Neutrophil (primary cell): ENCODE data around the gene ALOX5AP.

Experiments used
- H3K27ac ChIP-seq: fragments of 200-600 bp; sonication (generic); 2 replicates; pipeline ENCODE4 v1.5.1; 2016; ENCODE audit warnings: mild to moderate bottlenecking, moderate library complexity
- H3K27me3 ChIP-seq: fragments of 200-600 bp; sonication (generic); 2 replicates; pipeline ENCODE4 v1.6.0; 2016; ENCODE audit warnings: mild to moderate bottlenecking
- H3K36me3 ChIP-seq: fragments of 200-600 bp; sonication (generic); 2 replicates; pipeline ENCODE4 v1.5.1; 2017
- H3K4me1 ChIP-seq, 2 experiments: fragments of 200-600 bp in 1 of 2; sonication (generic) in 1 of 2; 1 replicate in 1 of 2; 2 replicates in 1 of 2; pipeline versions ENCODE4 v1.5.1 to v1.6.1; 2013 to 2016; ENCODE audit warnings: low read depth in 1 of 2, low read length in 1 of 2, mild to moderate bottlenecking in 1 of 2, moderate library complexity in 1 of 2; ENCODE audit not compliant: control insufficient read depth in 1 of 2, insufficient read depth in 1 of 2
- H3K4me3 ChIP-seq, 2 experiments: fragments of 200-600 bp in 1 of 2; sonication (generic) in 1 of 2; 1 replicate in 1 of 2; 2 replicates in 1 of 2; pipeline ENCODE4 v1.5.1; 2013 to 2016; ENCODE audit warnings: low read depth in 1 of 2, low read length in 1 of 2, mild to moderate bottlenecking in 1 of 2, moderate library complexity in 1 of 2
- H3K9me3 ChIP-seq: fragments of 200-600 bp; sonication (generic); 2 replicates; pipeline ENCODE4 v1.5.1; 2016
- TF ChIP-seq, protein P1 (sequence below): fragments of 200-600 bp; sonication (generic); IDR thresholded peaks from 2 replicates; pipeline ENCODE4 v1.5.1; 2016; ENCODE audit warnings: antibody characterized with exemption

ALOX5AP gene

DNA sequence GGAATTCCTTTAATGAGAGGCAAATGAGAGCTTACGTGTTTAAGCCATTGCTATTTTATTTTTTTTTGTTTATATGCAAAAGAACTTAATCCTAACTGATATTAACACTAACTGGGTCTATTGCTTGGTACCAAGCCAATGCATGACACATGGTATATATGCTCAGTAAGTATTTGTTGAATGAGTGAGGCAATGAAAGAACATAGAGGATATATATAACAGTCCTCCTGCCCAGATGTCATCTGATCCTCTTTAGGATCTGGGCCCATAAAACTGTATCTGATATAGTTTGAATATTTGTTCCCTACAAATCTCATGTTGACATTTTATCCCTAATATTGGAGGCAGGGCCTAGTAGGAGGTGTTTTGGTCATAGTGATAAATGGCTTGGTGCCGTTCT, 13.0 kb upstream of the ALOX5AP start:
- Histone ChIP-seq H3K4me1 (peaks cover 54 to 59% of the 10 kb centered on the region in 2 experiments), H3K4me3 (no peak overlapping the region), H3K9me3 (no peaks in the 10 kb centered on the region), H3K27me3 (no peaks in the 10 kb centered on the region), H3K27ac (no peak overlapping the region), H3K36me3 (no peaks in the 10 kb centered on the region)
- TF ChIP-seq, protein P1, sequence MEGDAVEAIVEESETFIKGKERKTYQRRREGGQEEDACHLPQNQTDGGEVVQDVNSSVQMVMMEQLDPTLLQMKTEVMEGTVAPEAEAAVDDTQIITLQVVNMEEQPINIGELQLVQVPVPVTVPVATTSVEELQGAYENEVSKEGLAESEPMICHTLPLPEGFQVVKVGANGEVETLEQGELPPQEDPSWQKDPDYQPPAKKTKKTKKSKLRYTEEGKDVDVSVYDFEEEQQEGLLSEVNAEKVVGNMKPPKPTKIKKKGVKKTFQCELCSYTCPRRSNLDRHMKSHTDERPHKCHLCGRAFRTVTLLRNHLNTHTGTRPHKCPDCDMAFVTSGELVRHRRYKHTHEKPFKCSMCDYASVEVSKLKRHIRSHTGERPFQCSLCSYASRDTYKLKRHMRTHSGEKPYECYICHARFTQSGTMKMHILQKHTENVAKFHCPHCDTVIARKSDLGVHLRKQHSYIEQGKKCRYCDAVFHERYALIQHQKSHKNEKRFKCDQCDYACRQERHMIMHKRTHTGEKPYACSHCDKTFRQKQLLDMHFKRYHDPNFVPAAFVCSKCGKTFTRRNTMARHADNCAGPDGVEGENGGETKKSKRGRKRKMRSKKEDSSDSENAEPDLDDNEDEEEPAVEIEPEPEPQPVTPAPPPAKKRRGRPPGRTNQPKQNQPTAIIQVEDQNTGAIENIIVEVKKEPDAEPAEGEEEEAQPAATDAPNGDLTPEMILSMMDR, result no peak

DNA sequence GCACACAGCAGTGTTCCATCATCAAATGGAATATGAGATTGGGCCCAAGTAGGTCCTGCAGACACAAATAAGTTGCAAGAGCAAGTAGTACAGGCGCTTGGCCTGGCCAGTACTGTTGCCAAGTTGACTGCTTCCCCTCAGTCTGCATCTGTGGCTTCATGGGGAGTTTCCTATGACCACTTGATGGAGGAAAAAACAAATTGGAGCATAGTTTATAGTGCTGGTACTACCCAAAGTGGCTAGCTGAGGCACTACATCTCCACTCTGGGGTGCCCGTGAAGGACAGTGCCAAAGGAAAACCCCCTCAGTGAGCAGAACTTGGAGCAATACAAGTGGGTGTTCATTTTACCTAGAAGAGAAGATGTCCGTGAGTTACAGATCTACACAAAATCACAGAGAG, 10.6 kb upstream of the ALOX5AP start:
- Histone ChIP-seq H3K27ac (no peak overlapping the region), H3K4me3 (no peak overlapping the region), H3K9me3 (no peaks in the 10 kb centered on the region), H3K27me3 (no peaks in the 10 kb centered on the region), H3K4me1 (peaks cover 33 to 38% of the 10 kb centered on the region in 2 experiments), H3K36me3 (no peaks in the 10 kb centered on the region)
- TF ChIP-seq, protein P1, result no peak

DNA sequence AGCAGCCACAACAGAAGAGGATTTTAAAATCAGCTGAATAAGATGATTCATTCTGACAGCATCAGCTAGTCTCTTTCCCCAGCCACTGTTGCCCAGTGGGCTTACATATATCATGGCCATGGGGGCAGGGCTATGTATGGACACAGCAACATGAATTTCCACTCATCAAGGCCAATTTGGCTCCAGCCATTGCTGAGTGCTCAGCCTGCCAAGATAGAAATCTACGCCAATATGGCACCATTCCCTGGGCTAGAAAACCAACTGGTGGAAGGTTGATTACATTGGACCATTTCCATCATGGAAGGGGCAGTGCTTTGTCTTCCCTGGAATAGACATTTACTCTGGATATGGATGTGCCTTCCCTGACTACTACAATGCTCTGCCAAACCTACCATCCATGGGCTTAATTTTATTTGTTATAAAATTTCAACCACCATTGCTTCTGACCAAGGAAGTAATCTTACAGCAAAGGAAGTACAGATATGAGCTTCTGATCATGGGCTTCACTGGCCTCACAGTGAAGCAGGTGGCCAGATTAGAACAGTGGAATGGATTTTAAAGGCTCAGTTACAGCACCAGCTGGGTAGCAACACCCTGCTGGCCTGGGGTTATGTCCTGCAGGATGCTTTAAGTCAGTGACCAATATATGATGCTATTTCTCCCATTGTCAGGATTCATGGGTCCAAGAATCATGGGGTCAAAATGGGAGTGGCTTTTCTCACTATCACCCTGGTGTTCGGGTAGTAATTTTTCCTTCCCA, 9.8 kb upstream of the ALOX5AP start:
- H3K27ac ChIP-seq, result no peak overlapping the region
- TF ChIP-seq, protein P1, result no peak
- no peaks in the 10 kb centered on the region for H3K36me3 ChIP-seq
- H3K27me3 ChIP-seq, result no peaks in the 10 kb centered on the region
- no peaks in the 10 kb centered on the region for H3K9me3 ChIP-seq
- H3K4me1 ChIP-seq, result peaks cover 33 to 38% of the 10 kb centered on the region in 2 experiments
- no peak overlapping the region for H3K4me3 ChIP-seq

DNA sequence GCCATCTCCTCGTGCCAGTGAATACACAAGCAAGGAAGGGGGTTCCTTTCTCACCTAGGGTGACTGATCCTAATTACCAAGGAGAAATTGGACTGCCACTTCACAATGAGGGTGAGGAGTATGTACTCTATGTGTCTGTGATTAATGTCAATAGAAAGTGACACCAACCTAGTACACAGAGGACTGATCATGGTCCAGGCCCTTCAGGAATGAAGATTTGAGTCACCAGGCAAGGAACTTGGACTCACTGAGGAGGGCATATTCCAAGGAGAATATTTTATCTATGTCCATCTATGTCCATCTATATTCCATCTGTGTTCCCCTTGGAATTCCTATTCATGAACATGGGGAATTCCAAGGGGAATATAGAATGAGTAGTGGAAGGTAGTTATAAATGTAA, 9.2 kb upstream of the ALOX5AP start:
- no peaks in the 10 kb centered on the region for H3K36me3 ChIP-seq
- H3K4me1 ChIP-seq, result peaks cover 27 to 35% of the 10 kb centered on the region in 2 experiments
- H3K9me3 ChIP-seq, result no peaks in the 10 kb centered on the region
- TF ChIP-seq, protein P1, result no peak
- H3K4me3 ChIP-seq, result no peak overlapping the region
- no peaks in the 10 kb centered on the region for H3K27me3 ChIP-seq
- no peak overlapping the region for H3K27ac ChIP-seq

DNA sequence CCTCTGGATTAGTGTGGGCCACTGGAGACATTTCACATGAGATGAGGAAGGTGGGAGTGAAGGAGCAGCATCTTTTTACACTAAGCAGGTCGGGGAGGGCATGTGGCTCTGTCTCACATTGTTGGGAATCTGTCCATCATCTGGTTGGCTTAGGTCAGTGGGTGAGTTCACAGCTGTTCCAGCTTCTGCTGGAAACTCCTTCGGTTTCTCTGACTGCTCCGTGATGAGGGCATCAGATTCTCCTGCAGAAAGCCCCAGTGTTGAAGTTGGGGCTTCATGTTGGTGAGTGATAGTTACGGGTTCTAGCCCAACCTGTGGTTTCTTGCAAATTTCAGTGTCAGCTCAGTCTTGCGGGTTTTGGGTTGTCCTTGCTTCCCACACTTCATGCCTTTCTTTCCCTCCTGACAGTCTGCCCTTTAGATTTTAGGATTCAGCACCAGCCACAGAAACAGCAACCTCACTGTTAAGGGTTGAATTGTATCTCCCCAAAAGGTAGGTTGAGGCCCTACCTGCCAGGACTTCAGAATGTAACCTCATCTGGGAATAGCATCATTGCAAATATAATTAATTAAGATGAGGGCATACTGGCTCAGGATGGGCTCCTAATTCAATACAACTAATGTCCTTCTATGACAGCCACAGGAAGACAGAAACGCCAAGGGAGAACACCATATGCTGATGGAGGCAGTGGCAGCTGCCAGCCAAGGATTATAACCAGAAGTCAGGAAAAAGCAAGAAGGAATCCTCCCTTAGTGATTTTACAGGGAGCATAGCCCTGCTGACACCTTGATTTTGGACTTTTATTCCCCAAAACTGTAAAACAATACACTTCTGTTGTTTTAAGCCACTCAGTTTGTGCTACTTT, 7.6 kb upstream of the ALOX5AP start:
- Histone ChIP-seq H3K36me3 (no peaks in the 10 kb centered on the region), H3K9me3 (no peaks in the 10 kb centered on the region), H3K27ac (no peak overlapping the region), H3K27me3 (no peaks in the 10 kb centered on the region), H3K4me1 (peaks cover 12 to 25% of the 10 kb centered on the region in 2 experiments), H3K4me3 (no peak overlapping the region)
- TF ChIP-seq, protein P1, result no peak
